ENCODE data around the gene CELF2.

DNA sequence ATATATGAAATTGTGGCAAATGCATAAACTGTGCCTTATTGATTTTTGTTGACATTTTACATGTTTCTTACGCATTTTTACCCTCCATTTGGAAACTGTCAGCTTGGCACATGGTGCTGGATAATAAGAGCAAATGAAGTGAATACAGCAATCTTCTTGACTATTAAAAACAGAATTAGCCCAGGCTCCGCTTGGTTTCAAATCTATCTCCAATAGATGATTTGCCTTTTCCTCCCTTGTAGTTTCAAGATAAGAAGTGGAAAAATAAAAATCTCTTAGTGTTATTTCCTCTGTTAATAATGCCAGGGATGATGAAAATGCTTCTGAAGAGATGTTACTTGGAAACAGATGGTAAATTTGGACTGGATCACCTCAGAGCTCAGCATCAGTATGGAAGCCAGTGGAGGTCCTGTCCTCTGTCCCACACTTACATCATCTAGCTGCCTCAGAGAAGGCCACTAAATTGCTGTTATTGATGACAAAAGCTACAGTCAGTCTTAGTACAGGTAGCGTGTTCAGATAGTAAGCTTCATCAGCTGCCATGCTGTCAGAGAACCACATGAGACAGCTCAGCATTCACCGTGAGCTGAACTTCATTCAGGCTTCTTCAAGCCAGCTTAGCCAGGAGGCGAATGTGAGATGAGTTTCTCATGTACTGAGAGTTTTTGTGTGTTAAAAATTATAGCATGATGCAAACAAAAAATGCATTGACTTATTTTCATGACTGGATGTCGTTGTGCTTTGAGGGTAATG is 246.8 kb downstream of the CELF2 start:
- TF ChIP-seq, protein P1, sequence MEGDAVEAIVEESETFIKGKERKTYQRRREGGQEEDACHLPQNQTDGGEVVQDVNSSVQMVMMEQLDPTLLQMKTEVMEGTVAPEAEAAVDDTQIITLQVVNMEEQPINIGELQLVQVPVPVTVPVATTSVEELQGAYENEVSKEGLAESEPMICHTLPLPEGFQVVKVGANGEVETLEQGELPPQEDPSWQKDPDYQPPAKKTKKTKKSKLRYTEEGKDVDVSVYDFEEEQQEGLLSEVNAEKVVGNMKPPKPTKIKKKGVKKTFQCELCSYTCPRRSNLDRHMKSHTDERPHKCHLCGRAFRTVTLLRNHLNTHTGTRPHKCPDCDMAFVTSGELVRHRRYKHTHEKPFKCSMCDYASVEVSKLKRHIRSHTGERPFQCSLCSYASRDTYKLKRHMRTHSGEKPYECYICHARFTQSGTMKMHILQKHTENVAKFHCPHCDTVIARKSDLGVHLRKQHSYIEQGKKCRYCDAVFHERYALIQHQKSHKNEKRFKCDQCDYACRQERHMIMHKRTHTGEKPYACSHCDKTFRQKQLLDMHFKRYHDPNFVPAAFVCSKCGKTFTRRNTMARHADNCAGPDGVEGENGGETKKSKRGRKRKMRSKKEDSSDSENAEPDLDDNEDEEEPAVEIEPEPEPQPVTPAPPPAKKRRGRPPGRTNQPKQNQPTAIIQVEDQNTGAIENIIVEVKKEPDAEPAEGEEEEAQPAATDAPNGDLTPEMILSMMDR (IDR thresholded peaks at IDR 0.05), result no peak
- no peak for TF ChIP-seq POLR2A (IDR thresholded peaks at IDR 0.05)
